ENCODE data around the gene ERBB4. TPM values are rescaled to one million over a fixed set of nuclear protein-coding genes. Genes with fewer than 3 reads are reported as not detected.

ERBB4 gene
- total RNA-seq, 1 donor from 2014 or later: not detected

DNA sequence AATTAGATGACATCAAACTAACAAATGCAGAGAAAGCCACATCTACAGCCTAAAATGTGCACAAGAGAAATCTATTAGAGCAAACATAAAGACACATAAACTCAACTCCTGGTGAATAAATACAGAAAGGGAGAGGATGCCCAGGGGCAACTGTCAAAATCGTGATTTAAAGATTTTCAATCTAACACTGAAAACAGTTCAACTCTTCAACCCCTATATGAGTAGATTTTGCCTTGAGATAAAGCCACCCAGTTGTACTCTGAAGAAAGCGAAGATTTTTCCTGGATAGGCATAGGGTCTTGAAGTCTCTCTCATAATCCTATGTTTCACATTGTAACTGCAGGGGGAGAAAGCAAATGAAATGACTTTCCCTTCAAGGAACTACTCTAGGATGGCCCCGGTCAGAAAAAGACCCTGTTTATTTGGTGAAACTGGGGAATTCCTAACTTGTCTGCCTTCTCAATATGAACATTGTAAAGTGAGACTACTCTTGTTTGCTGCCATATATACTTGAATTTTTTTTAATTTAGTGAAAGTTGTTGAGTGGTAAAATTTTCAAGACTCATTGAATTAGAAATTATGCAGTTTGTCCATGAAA lies 226.7 kb downstream of the ERBB4 start:
- no peaks in the 10 kb centered on the region for H3K9me3 Mint-ChIP-seq
- no peaks in the 10 kb centered on the region for H3K36me3 Mint-ChIP-seq (ENCODE audit: low read depth)
- intact Hi-C loops (cut with micrococcal nuclease): no loop called here
- H3K27ac Mint-ChIP-seq: no peak overlapping the region
- H3K4me1 Mint-ChIP-seq: no peaks in the 10 kb centered on the region
- H3K4me3 Mint-ChIP-seq: no peak overlapping the region
- no peak for DNase-seq
- H3K27me3 Mint-ChIP-seq: no peaks in the 10 kb centered on the region

DNA sequence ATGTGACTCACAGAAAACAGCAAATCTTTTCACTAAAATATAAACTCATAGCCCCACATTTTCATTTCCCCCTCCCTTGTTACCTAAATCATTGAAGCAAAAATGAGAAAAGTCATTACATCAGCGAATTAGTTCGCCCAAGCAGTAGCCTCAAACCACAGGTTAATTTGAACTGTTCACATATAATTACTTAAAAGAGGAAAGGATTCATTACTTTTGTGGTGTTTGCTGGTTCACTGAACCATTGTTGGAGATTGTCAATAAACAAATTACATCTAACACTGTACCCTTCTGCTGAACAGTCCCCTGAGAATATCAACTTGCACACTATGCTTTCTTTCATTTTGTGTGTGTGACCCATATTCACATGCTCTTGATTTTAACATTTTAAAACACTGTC lies 238.7 kb downstream of the ERBB4 start:
- no peak overlapping the region for H3K27ac Mint-ChIP-seq
- DNase-seq: no peak
- H3K4me1 Mint-ChIP-seq: no peaks in the 10 kb centered on the region
- H3K4me3 Mint-ChIP-seq: no peak overlapping the region
- no peaks in the 10 kb centered on the region for H3K9me3 Mint-ChIP-seq
- intact Hi-C loops (cut with micrococcal nuclease): no loop called here
- no peaks in the 10 kb centered on the region for H3K36me3 Mint-ChIP-seq (ENCODE audit: low read depth)
- H3K27me3 Mint-ChIP-seq: no peaks in the 10 kb centered on the region

DNA sequence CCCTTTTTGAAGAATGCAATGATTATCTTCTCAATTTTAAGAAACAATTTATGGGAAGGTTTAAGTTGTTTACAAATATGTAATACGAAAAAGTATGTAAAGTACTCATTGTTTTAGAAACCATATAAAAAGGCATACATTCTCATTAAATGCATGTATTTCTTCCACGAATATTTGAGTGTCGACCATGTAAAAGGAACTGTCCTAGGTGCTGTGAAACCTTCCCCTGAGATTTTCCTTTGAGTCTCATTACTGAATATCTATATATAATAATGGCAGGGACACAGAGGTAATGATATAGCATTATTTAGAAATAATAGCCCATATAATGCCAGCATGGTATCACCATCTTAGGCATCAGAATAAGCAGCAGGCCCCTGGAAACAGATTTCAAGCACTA lies 239.3 kb downstream of the ERBB4 start:
- Mint-ChIP-seq H3K27me3 (no peaks in the 10 kb centered on the region), H3K4me1 (no peaks in the 10 kb centered on the region), H3K36me3 (ENCODE audit: low read depth) (no peaks in the 10 kb centered on the region), H3K4me3 (no peak overlapping the region), H3K9me3 (no peaks in the 10 kb centered on the region), H3K27ac (no peak overlapping the region)
- DNase-seq: no peak
- intact Hi-C loops (cut with micrococcal nuclease): no loop called here

DNA sequence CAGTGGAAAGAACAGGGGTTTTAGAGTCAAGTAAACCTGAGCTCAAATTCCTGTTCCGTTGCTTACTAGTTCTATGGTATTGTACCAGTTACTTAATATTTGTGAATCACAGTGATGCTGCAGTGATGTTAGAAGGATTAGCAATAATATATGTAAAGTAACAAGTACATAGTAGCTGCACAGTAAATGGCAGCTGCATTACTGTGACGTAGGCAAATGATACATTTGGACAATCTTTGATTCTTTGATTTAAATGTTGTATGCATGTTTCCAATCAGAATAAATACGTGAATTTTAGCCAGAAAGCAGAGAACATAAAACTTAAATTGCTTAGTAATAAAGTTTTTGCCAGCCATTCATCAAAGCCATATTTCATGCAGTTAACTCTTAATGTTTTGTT lies 243.0 kb downstream of the ERBB4 start:
- Mint-ChIP-seq H3K36me3 (ENCODE audit: low read depth) (no peaks in the 10 kb centered on the region), H3K4me3 (no peak overlapping the region), H3K9me3 (no peaks in the 10 kb centered on the region), H3K27ac (no peak overlapping the region), H3K27me3 (no peaks in the 10 kb centered on the region), H3K4me1 (no peaks in the 10 kb centered on the region)
- no peak for DNase-seq
- intact Hi-C loops (cut with micrococcal nuclease): no loop called here

DNA sequence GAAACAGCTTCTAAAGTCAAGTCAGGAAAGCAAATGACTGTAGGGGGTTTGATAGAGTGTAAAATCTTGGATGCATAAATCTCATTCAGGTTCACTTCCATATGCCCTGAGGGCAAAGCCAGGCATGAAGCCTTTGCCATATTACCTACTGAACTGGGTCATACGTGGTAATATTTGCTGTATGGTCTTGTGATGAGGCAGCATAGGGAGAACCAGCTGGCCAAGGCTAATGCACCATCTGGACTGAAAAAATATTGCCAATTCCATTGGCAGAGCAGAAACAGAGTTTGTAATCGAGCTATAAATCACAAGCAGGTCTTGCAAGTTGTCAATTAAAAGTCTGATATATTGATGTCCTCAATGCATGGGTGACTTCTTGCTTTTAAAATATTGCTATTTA lies 243.8 kb downstream of the ERBB4 start:
- Mint-ChIP-seq H3K4me3 (no peak overlapping the region), H3K9me3 (no peaks in the 10 kb centered on the region), H3K27ac (no peak overlapping the region), H3K36me3 (ENCODE audit: low read depth) (no peaks in the 10 kb centered on the region), H3K27me3 (no peaks in the 10 kb centered on the region), H3K4me1 (no peaks in the 10 kb centered on the region)
- intact Hi-C loops (cut with micrococcal nuclease): no loop called here
- no peak for DNase-seq

DNA sequence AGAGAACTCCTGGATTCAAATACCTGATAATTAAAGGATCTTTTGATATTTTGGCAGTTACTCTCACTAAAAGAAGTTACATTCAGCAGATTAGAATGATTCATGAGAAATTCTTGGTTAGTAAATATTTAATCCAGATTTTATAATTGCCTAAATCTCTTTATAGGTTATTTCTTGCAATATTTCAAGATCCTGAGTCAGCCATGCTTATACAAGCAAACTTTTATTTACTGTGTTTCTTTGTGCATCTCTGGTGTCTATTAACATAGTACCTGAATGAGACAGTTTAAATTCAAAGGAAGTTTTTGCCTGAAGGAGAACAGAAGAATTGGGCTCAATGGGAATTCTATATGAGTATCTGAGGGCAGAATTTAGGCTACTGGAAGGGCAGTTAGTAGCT lies 249.3 kb downstream of the ERBB4 start:
- intact Hi-C loops (cut with micrococcal nuclease): no loop called here
- H3K4me3 Mint-ChIP-seq: no peak overlapping the region
- no peaks in the 10 kb centered on the region for H3K27me3 Mint-ChIP-seq
- H3K36me3 Mint-ChIP-seq (ENCODE audit: low read depth): no peaks in the 10 kb centered on the region
- no peaks in the 10 kb centered on the region for H3K4me1 Mint-ChIP-seq
- no peaks in the 10 kb centered on the region for H3K9me3 Mint-ChIP-seq
- no peak overlapping the region for H3K27ac Mint-ChIP-seq
- no peak for DNase-seq

DNA sequence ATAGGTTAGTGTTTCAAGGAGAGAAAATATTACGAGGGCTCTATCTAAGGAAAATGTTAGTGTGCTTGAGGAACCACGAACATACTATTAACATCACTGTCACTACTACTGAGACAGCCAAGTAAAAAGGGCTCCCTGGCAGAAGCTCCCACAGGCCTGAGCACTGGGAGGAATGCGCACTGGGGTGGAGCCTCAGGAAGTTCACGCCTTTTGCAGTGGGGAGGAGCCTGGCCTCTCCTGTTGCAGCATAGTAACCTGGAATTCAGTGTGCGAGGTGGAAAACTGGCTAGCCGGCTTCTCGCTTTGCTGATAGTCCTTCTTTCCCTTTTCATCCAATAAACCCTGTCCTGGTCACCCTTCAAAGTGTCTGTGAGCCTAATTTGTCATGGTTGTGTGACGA lies 250.3 kb downstream of the ERBB4 start:
- no peaks in the 10 kb centered on the region for H3K4me1 Mint-ChIP-seq
- no peaks in the 10 kb centered on the region for H3K36me3 Mint-ChIP-seq (ENCODE audit: low read depth)
- no peak for DNase-seq
- no peaks in the 10 kb centered on the region for H3K9me3 Mint-ChIP-seq
- H3K27me3 Mint-ChIP-seq: no peaks in the 10 kb centered on the region
- H3K4me3 Mint-ChIP-seq: no peak overlapping the region
- intact Hi-C loops (cut with micrococcal nuclease): no loop called here
- H3K27ac Mint-ChIP-seq: no peak overlapping the region

DNA sequence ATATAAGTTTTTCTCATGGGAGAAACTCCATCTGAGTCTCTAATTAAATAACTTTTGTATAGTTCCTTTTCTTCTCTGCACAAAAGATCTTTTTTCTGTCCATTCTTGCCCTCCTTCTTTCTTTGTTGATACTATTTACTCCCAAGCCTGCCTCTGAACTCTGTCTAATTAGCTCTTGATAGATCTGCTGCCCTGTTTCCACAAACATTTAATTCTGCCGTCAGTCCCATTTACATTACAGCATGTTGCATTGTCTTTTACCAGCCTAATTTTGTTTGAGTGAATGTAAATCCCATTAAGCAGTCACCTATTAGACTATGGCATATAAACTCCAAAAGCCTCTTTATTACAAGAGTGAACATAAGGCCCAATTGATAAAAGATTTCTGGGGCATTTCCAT lies 254.4 kb downstream of the ERBB4 start:
- intact Hi-C loops (cut with micrococcal nuclease): no loop called here

DNA sequence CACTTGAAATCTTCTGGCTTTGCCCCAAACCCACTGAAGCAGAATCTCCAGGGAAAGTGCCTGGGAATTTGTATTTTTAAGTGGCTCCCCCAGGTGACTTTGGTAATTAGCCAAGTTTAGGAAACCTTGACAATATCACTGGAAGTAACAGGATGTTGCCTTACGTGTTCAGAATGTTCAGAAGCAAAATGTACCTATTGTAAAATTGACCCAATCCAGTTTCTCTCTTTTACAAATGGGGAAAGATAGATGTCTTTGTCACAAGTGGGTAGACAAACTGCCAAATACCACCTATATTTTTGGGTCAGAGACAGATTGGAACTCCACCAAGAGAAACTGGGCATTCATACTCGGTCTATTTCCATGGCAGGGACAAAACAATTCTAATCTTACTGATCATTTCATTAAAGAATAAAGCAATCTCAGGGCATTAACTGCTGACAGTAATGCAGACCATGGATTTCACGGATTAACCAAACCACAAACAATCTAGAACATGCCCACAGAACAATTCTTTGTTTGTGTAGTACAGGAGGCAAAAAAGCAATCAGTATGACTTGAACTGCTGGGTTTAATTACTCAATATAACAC lies 255.8 kb downstream of the ERBB4 start:
- Mint-ChIP-seq H3K36me3 (ENCODE audit: low read depth) (no peaks in the 10 kb centered on the region), H3K4me3 (no peak overlapping the region), H3K27ac (no peak overlapping the region), H3K9me3 (no peaks in the 10 kb centered on the region), H3K27me3 (no peaks in the 10 kb centered on the region), H3K4me1 (no peaks in the 10 kb centered on the region)
- intact Hi-C loops (cut with micrococcal nuclease): no loop called here
- no peak for DNase-seq

More for the DNA sequence above, 254.4 kb downstream of the ERBB4 start:
- H3K27ac Mint-ChIP-seq: no peak overlapping the region
- no peak for DNase-seq
- H3K27me3 Mint-ChIP-seq: no peaks in the 10 kb centered on the region
- no peaks in the 10 kb centered on the region for H3K4me1 Mint-ChIP-seq
- no peak overlapping the region for H3K4me3 Mint-ChIP-seq
- H3K36me3 Mint-ChIP-seq (ENCODE audit: low read depth): no peaks in the 10 kb centered on the region
- no peaks in the 10 kb centered on the region for H3K9me3 Mint-ChIP-seq

DNA sequence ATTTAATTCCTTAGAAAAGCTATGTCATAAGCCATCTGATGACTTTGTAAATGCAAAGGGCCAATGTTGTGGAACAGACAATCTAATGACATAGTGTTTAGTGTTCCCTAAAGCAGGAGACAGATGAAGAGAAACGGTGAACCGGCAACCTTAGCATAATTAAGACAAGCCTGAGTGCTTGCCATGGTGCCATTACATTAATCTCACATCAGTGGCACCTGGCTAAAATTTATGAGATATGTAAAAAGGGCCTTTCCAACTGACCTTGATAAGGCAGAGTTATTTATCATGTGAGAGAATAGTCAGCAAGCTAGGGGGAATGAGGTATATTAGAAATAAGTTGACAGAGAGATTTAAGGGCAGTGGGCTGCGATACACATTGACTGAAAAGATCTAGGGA lies 261.8 kb downstream of the ERBB4 start:
- H3K27me3 Mint-ChIP-seq: no peaks in the 10 kb centered on the region
- no peaks in the 10 kb centered on the region for H3K9me3 Mint-ChIP-seq
- H3K36me3 Mint-ChIP-seq (ENCODE audit: low read depth): no peaks in the 10 kb centered on the region
- no peak overlapping the region for H3K4me3 Mint-ChIP-seq
- H3K27ac Mint-ChIP-seq: no peak overlapping the region
- DNase-seq: no peak
- H3K4me1 Mint-ChIP-seq: no peaks in the 10 kb centered on the region
- intact Hi-C loops (cut with micrococcal nuclease): no loop called here

DNA sequence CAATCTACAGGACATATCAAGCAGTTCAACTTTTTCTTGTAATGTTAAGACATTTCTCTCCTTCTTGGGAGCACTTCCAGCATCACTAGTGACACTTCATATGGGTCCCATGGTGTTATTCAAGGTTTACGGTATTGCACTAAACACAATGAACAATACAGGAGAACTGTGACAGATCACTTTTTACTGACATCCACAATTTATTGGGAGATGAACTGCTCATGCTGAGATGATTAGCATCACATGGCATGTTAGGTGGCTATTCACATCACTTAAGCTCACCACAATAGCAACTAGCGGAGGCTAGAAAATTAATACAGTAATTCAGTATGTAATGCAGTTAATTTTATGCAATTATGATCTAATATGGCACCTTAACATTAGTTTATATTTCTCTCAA lies 264.4 kb downstream of the ERBB4 start:
- no peak for DNase-seq

DNA sequence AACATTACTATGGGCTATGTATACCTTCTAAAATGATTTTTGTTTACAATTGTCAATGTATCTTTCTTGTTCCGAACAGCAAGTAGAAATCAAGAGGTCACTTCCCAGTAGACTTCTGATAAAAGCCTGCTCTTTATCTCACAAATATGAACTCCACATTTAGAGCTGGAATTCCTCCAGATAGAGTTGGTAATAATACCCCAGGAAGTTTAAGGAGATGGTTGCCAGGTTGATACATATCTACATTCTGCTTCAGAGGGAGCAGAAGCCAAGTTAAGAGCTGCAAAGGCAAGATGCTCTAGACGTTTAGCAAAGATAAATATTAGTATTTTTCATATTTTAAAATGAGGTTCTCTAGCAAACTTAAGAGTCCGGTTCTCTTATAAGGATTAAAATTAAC lies 267.0 kb downstream of the ERBB4 start:
- Mint-ChIP-seq H3K9me3 (no peaks in the 10 kb centered on the region), H3K36me3 (ENCODE audit: low read depth) (no peaks in the 10 kb centered on the region), H3K4me1 (no peaks in the 10 kb centered on the region), H3K27me3 (no peaks in the 10 kb centered on the region), H3K27ac (no peak overlapping the region), H3K4me3 (no peak overlapping the region)
- intact Hi-C loops (cut with micrococcal nuclease): no loop called here
- no peak for DNase-seq

More for the DNA sequence above, 264.4 kb downstream of the ERBB4 start:
- intact Hi-C loops (cut with micrococcal nuclease): no loop called here
- no peaks in the 10 kb centered on the region for H3K27me3 Mint-ChIP-seq
- H3K9me3 Mint-ChIP-seq: no peaks in the 10 kb centered on the region
- H3K36me3 Mint-ChIP-seq (ENCODE audit: low read depth): no peaks in the 10 kb centered on the region
- no peaks in the 10 kb centered on the region for H3K4me1 Mint-ChIP-seq
- no peak overlapping the region for H3K4me3 Mint-ChIP-seq
- no peak overlapping the region for H3K27ac Mint-ChIP-seq

DNA sequence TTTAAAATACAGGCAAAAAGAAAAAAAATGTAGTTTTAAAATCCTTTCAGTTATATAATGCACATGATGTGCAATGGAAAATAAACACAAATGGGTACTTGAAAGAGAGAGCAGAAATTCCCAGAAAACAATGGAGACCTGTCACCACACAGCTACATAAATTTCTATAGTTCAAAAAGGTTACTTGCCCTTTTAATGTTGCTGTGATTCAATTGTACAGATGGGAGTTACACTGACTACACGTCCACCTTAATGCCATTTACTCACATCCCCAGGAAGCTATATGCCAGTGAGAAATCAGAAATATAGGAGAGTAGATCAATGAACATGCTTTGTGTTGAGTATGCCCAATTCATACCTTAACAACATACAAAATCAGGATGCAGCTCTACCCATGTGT lies 269.6 kb downstream of the ERBB4 start:
- Mint-ChIP-seq H3K4me3 (no peak overlapping the region), H3K9me3 (no peaks in the 10 kb centered on the region), H3K27ac (no peak overlapping the region), H3K27me3 (no peaks in the 10 kb centered on the region), H3K36me3 (ENCODE audit: low read depth) (no peaks in the 10 kb centered on the region), H3K4me1 (no peaks in the 10 kb centered on the region)
- no peak for DNase-seq
- intact Hi-C loops (cut with micrococcal nuclease): no loop called here

DNA sequence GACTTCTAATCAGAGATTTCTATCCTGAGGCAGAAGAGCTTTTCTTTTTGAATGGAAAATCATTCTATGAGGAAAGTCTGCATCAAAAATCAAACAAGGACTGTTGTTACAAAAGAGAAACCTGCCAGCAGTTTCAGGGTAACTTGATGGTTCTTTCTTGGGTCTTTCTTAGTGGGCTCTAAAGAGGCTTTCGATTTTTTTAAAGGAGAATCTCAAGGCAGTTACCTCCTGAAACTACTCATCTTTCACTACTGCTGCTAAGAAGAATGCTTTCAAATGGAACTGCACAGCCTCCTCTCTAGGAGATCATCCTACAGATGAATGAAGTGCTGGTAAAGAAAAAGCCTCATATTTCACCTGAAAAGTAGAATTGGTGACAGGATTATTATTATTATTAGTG lies 272.3 kb downstream of the ERBB4 start:
- no peaks in the 10 kb centered on the region for H3K4me1 Mint-ChIP-seq
- DNase-seq: no peak
- H3K9me3 Mint-ChIP-seq: no peaks in the 10 kb centered on the region
- no peaks in the 10 kb centered on the region for H3K27me3 Mint-ChIP-seq
- H3K36me3 Mint-ChIP-seq (ENCODE audit: low read depth): no peaks in the 10 kb centered on the region
- no peak overlapping the region for H3K4me3 Mint-ChIP-seq
- no peak overlapping the region for H3K27ac Mint-ChIP-seq
- intact Hi-C loops (cut with micrococcal nuclease): no loop called here

DNA sequence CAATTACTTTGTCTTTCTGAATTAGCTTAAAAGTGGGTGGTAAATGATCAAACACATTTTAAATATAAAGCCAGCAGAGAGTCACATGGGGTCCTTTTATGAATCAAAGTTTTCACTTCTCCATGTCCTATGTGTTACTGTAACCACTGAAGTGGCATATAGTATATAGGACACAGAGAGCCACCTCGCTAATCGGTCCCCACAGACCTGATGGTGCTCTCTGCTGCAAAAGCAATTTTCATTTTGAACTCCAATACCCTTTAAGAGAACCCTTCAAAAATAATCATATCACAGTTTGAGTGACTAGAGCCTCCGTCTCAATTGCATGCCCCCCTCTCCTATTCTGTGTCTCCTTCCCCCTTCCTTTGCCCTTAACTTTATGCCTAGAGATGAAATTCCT lies 272.8 kb downstream of the ERBB4 start:
- H3K4me3 Mint-ChIP-seq: no peak overlapping the region
- no peaks in the 10 kb centered on the region for H3K9me3 Mint-ChIP-seq
- intact Hi-C loops (cut with micrococcal nuclease): no loop called here
- H3K27ac Mint-ChIP-seq: no peak overlapping the region
- H3K36me3 Mint-ChIP-seq (ENCODE audit: low read depth): no peaks in the 10 kb centered on the region
- H3K4me1 Mint-ChIP-seq: no peaks in the 10 kb centered on the region
- H3K27me3 Mint-ChIP-seq: no peaks in the 10 kb centered on the region
- DNase-seq: no peak
